GM23338 (cell line): ENCODE results near the gene TMCO4. TPM values are rescaled to one million over a fixed set of nuclear protein-coding genes. Genes with fewer than 3 reads are reported as not detected.

ENCODE experiments used
- ATAC-seq: fragments of 200-7000 bp; cut with Tn5 transposase; 3 replicates; pipeline ENCODE4 v1.9.1; 2020
- DNase-seq: peaks from one replicate; pipeline ENCODE4 v3.0.0-alpha.2; 2015; ENCODE audit warnings: low spot score
- H2AFZ ChIP-seq: fragments of 200-600 bp; sonication (generic); 2 replicates; pipeline ENCODE4 v1.8.0; 2016; ENCODE audit warnings: antibody characterized with exemption, mild to moderate bottlenecking, moderate library complexity
- H3F3A ChIP-seq: fragments of 200-600 bp; sonication (generic); replicated peaks from 2 replicates; pipeline ENCODE4 v1.8.0; 2017; ENCODE audit warnings: antibody characterized with exemption, mixed run types, low read depth
- H3K27ac ChIP-seq: fragments of 200-600 bp; sonication (generic); 2 replicates; pipeline ENCODE4 v1.6.1; 2016; ENCODE audit warnings: low read depth
- H3K27me3 ChIP-seq: fragments of 200-600 bp; sonication (generic); 2 replicates; pipeline ENCODE4 v1.8.0; 2016; ENCODE audit warnings: mild to moderate bottlenecking, mixed run types, moderate library complexity; ENCODE audit not compliant: insufficient read depth
- H3K36me3 ChIP-seq: fragments of 200-600 bp; sonication (generic); 2 replicates; pipeline ENCODE4 v1.8.0; 2016; ENCODE audit warnings: mild to moderate bottlenecking; ENCODE audit not compliant: insufficient read depth
- H3K4me1 ChIP-seq: fragments of 200-600 bp; sonication (generic); 2 replicates; pipeline ENCODE4 v1.8.0; 2016; ENCODE audit warnings: mild to moderate bottlenecking, moderate library complexity; ENCODE audit not compliant: insufficient read depth
- H3K4me2 ChIP-seq: fragments of 200-600 bp; sonication (generic); 2 replicates; pipeline ENCODE4 v1.7.1; 2017; ENCODE audit warnings: mixed run types
- H3K4me3 ChIP-seq: fragments of 200-600 bp; sonication (generic); 2 replicates; pipeline ENCODE4 v1.6.1; 2016; ENCODE audit warnings: mixed run types
- H3K79me2 ChIP-seq: fragments of 200-600 bp; sonication (generic); replicated peaks from 2 replicates; pipeline ENCODE4 v1.8.0; 2017; ENCODE audit warnings: mild to moderate bottlenecking; ENCODE audit not compliant: insufficient read depth
- H3K9me2 ChIP-seq: fragments of 200-600 bp; sonication (generic); 2 replicates; pipeline ENCODE4 v1.8.0; 2017; ENCODE audit not compliant: insufficient read depth
- H4K20me1 ChIP-seq: fragments of 200-600 bp; sonication (generic); replicated peaks from 2 replicates; pipeline ENCODE4 v1.8.0; 2017; ENCODE audit warnings: mild to moderate bottlenecking; ENCODE audit not compliant: insufficient read depth
- H3K27ac Mint-ChIP-seq: 2 replicates; pipeline ENCODE4 v1.8.0; 2020; ENCODE audit warnings: inconsistent platforms, mild to moderate bottlenecking, moderate library complexity, mixed read lengths
- H3K27me3 Mint-ChIP-seq: 3 replicates; pipeline ENCODE4 v1.8.0; 2022; ENCODE audit warnings: low read depth, mild to moderate bottlenecking, moderate library complexity, mixed read lengths, inconsistent platforms; ENCODE audit not compliant: insufficient read depth, poor library complexity
- H3K36me3 Mint-ChIP-seq: 3 replicates; pipeline ENCODE4 v1.8.0; 2021; ENCODE audit warnings: low read depth, mild to moderate bottlenecking, inconsistent platforms, moderate library complexity, mixed read lengths
- H3K4me1 Mint-ChIP-seq: 3 replicates; pipeline ENCODE4 v1.8.0; 2020; ENCODE audit warnings: mild to moderate bottlenecking, inconsistent platforms, mixed read lengths
- H3K4me3 Mint-ChIP-seq: 3 replicates; pipeline ENCODE4 v1.8.0; 2021; ENCODE audit warnings: moderate library complexity, mild to moderate bottlenecking, inconsistent platforms, mixed read lengths
- H3K9me3 Mint-ChIP-seq: 3 replicates; pipeline ENCODE4 v1.8.0; 2020; ENCODE audit warnings: moderate library complexity, mild to moderate bottlenecking, inconsistent platforms, mixed read lengths
- CREB1 ChIP-seq: fragments of 250-450 bp; sonication (Bioruptor Pico); IDR thresholded peaks from 2 replicates; pipeline ENCODE4 v1.5.0; 2020; ENCODE audit warnings: low read depth, mild to moderate bottlenecking, moderate library complexity
- CTCF ChIP-seq, 2 experiments: fragments of 200-600 bp in 1 of 2; sonication (generic) in 1 of 2; conservative IDR thresholded peaks; 2 replicates each; pipeline versions ENCODE4 v1.5.1 to v1.6.1; 2016 to 2017; ENCODE audit warnings: antibody characterized with exemption in 2 of 2, low read depth in 2 of 2, mild to moderate bottlenecking in 2 of 2, moderate library complexity in 1 of 2
- ETS1 ChIP-seq: IDR thresholded peaks from 2 replicates; pipeline ENCODE4 v1.6.1; 2016; ENCODE audit warnings: antibody characterized with exemption
- EZH2 ChIP-seq: fragments of 200-600 bp; sonication (generic); IDR thresholded peaks from one replicate; pipeline ENCODE4 v1.8.0; 2017; ENCODE audit warnings: antibody characterized with exemption, mild to moderate bottlenecking, low read depth; ENCODE audit not compliant: unreplicated experiment
- EZH2phosphoT487 ChIP-seq: fragments of 200-600 bp; sonication (generic); IDR thresholded peaks from one replicate; pipeline ENCODE4 v1.8.1; 2018; ENCODE audit warnings: antibody characterized with exemption; ENCODE audit not compliant: unreplicated experiment
- JUNB ChIP-seq: IDR thresholded peaks from one replicate; pipeline ENCODE4 v1.6.1; 2016; ENCODE audit warnings: antibody characterized with exemption; ENCODE audit not compliant: unreplicated experiment
- NANOG ChIP-seq: IDR thresholded peaks from 2 replicates; pipeline ENCODE4 v1.6.1; 2016; ENCODE audit warnings: antibody characterized with exemption, borderline replicate concordance
- POLR2AphosphoS5 ChIP-seq: IDR thresholded peaks from 2 replicates; pipeline ENCODE4 v1.6.1; 2016; ENCODE audit warnings: antibody characterized with exemption, low read depth
- ZNF462 ChIP-seq: fragments of 250-450 bp; sonication (Bioruptor Pico); IDR thresholded peaks from 2 replicates; pipeline ENCODE4 v1.5.0; 2020; ENCODE audit warnings: mild to moderate bottlenecking, moderate library complexity
- polyA plus RNA-seq: library from polyadenylated mRNA; unstranded; fragments of >200 nt; fragmentation: Nextera tagmentation; extraction: Ambion mirVana; gene quantifications from 2 replicates; pipeline ENCODE4 v1.2.1, GENCODE V29; 2016
- total RNA-seq: library from RNA; depleted of rRNA; stranded (reverse); fragments of >200 nt; shearing (Covaris generic); gene quantifications from 2 replicates; pipeline ENCODE4 v1.2.3, GENCODE V29; 2014

Gene TMCO4
- total and polyA plus RNA-seq, 2 experiments from 2014 or later: 2.6 to 6.9 TPM

- H3K27me3 Mint-ChIP-seq: peaks cover 5% of the 10 kb centered on the region
- H3K27ac Mint-ChIP-seq: no peak overlapping the region
- DNase-seq: no peak
- no peaks in the 10 kb centered on the region for H3K36me3 Mint-ChIP-seq
- Histone ChIP-seq H3K9me2 (no peaks in the 10 kb centered on the region), H3K4me1 (no peaks in the 10 kb centered on the region), H4K20me1 (no peaks in the 10 kb centered on the region), H2AFZ (no peak overlapping the region), H3K4me3 (no peak overlapping the region), H3K4me2 (no peak overlapping the region), H3K36me3 (no peaks in the 10 kb centered on the region), H3F3A (no peaks in the 10 kb centered on the region), H3K27me3 (no peaks in the 10 kb centered on the region), H3K79me2 (no peaks in the 10 kb centered on the region), H3K27ac (no peak overlapping the region)
- H3K4me1 Mint-ChIP-seq: no peaks in the 10 kb centered on the region
- no peak for ATAC-seq
- no peaks in the 10 kb centered on the region for H3K9me3 Mint-ChIP-seq
- TF ChIP-seq CREB1 (no peak), POLR2AphosphoS5 (no peak), ETS1 (no peak), EZH2 (no peak), JUNB (no peak)
- no peak overlapping the region for H3K4me3 Mint-ChIP-seq
Observed at GRCh38 chr1:19696820-19697219, 102.9 kb downstream of the TMCO4 start.

- Mint-ChIP-seq H3K27ac (no peak overlapping the region), H3K9me3 (peaks cover 2% of the 10 kb centered on the region; the same call in 2 of the 3 replicates)
- no peaks in the 10 kb centered on the region for H3K27me3 ChIP-seq
Observed at GRCh38 chr1:19695772-19696171, 103.9 kb downstream of the TMCO4 start.

More at GRCh38 chr1:19695772-19696171, 103.9 kb downstream of the TMCO4 start:
- Histone ChIP-seq H3K36me3 (no peaks in the 10 kb centered on the region), H3K9me2 (no peaks in the 10 kb centered on the region), H3F3A (no peaks in the 10 kb centered on the region), H3K27ac (no peak overlapping the region), H3K79me2 (no peaks in the 10 kb centered on the region), H3K4me1 (no peaks in the 10 kb centered on the region), H3K4me3 (no peak overlapping the region), H4K20me1 (no peaks in the 10 kb centered on the region), H2AFZ (no peak overlapping the region), H3K4me2 (no peak overlapping the region)
- Mint-ChIP-seq H3K4me1 (no peaks in the 10 kb centered on the region), H3K36me3 (peaks cover 5% of the 10 kb centered on the region; the same call in 1 of the 3 replicates), H3K27me3 (peaks cover 6% of the 10 kb centered on the region), H3K4me3 (no peak overlapping the region)
- ATAC-seq: no peak
- DNase-seq: no peak
- TF ChIP-seq NANOG: no peak
- TF ChIP-seq EZH2phosphoT487: no peak
- no peak for TF ChIP-seq JUNB
- no peak for TF ChIP-seq CTCF (conservative IDR thresholded peaks at IDR 0.05; ENCODE audit: low read depth in 2 of 2)
- no peak for TF ChIP-seq POLR2AphosphoS5
- no peak for TF ChIP-seq ZNF462 (CRISPR knock-in tag)
- TF ChIP-seq ETS1: no peak
